CD4-positive, alpha-beta memory T cell (primary cell): ENCODE results near the gene MREG. TPM values are rescaled to one million over a fixed set of nuclear protein-coding genes. Genes with fewer than 3 reads are reported as not detected.

Experiments
- CTCF ChIA-PET: fragments of 350-600 bp; sonication (Branson Sonifier 250); formaldehyde crosslinking; loops from one replicate; lab custom pipeline; 2021; ENCODE audit warnings: inconsistent platforms; ENCODE audit not compliant: partially characterized antibody; lab: Charles Lee
- POLR2A ChIA-PET: fragments of 350-600 bp; sonication (Branson Sonifier 250); formaldehyde crosslinking; loops from one replicate; lab custom pipeline; 2021; ENCODE audit not compliant: partially characterized antibody; lab: Charles Lee
- DNase-seq, 5 donors: peaks; one replicate each; pipeline versions ENCODE4 v3.0.0 to v3.0.0-alpha.2; 2020 to 2022; ENCODE audit warnings: mixed read lengths in 1 of 5
- H3K27ac ChIP-seq: one replicate; pipeline ENCODE4 v1.7.0; 2013; ENCODE audit warnings: low read depth, low read length
- H3K27me3 ChIP-seq: 2 replicates; pipeline ENCODE4 v1.7.0; 2013; ENCODE audit warnings: mild to moderate bottlenecking, low read length, moderate library complexity; ENCODE audit not compliant: insufficient read depth
- H3K36me3 ChIP-seq: 2 replicates; pipeline ENCODE4 v1.7.0; 2013; ENCODE audit warnings: mild to moderate bottlenecking, low read length, moderate library complexity; ENCODE audit not compliant: insufficient read depth
- H3K4me1 ChIP-seq: 2 replicates; pipeline ENCODE4 v1.7.0; 2013; ENCODE audit warnings: mild to moderate bottlenecking, low read length, moderate library complexity; ENCODE audit not compliant: insufficient read depth
- H3K4me3 ChIP-seq, 2 donors: one replicate each; pipeline ENCODE4 v1.7.0; 2013; ENCODE audit warnings: low read length in 2 of 2, mild to moderate bottlenecking in 1 of 2
- H3K9me3 ChIP-seq, 2 donors: one replicate each; pipeline ENCODE4 v1.7.0; 2013; ENCODE audit warnings: low read length in 2 of 2, control low read depth in 1 of 2; ENCODE audit not compliant: control insufficient read depth in 1 of 2
- H3K27ac Mint-ChIP-seq, 7 donors: one replicate each; pipeline ENCODE4 v1.8.0; 2020 to 2021; ENCODE audit warnings: mixed read lengths in 7 of 7, mild to moderate bottlenecking in 6 of 7, inconsistent platforms in 3 of 7, moderate library complexity in 3 of 7
- H3K27me3 Mint-ChIP-seq, 2 donors: one replicate each; pipeline ENCODE4 v1.8.0; 2020 to 2021; ENCODE audit warnings: mixed read lengths in 2 of 2
- H3K36me3 Mint-ChIP-seq, 2 donors: one replicate each; pipeline ENCODE4 v1.8.0; 2020 to 2021; ENCODE audit warnings: mixed read lengths in 2 of 2, inconsistent platforms in 1 of 2, mild to moderate bottlenecking in 1 of 2
- H3K4me1 Mint-ChIP-seq, 4 donors: one replicate each; pipeline ENCODE4 v1.8.0; 2020 to 2021; ENCODE audit warnings: mixed read lengths in 4 of 4, mild to moderate bottlenecking in 1 of 4
- H3K4me3 Mint-ChIP-seq, 8 donors: one replicate each; pipeline ENCODE4 v1.8.0; 2020 to 2021; ENCODE audit warnings: mixed read lengths in 8 of 8, mild to moderate bottlenecking in 7 of 8, moderate library complexity in 6 of 8, inconsistent platforms in 3 of 8
- H3K9me3 Mint-ChIP-seq, 8 donors: one replicate each; pipeline ENCODE4 v1.8.0; 2020 to 2021; ENCODE audit warnings: mixed read lengths in 8 of 8, mild to moderate bottlenecking in 5 of 8, inconsistent platforms in 3 of 8, moderate library complexity in 1 of 8
- intact Hi-C: fragments of 100-400 bp; cut with micrococcal nuclease; formaldehyde crosslinking; loops from one replicate; pipeline ENCODE4 v1.15.1; 2023
- polyA plus RNA-seq, 2 donors: library from polyadenylated mRNA; unstranded; fragments of 300-500 nt; fragmentation: Illumina TruSeq; gene quantifications; one replicate each; pipeline ENCODE4 v1.2.3, GENCODE V29; 2021
- total RNA-seq, 2 experiments: library from RNA; stranded (reverse); gene quantifications; one replicate each; pipeline ENCODE4 v1.2.3, GENCODE V29; 2021

Gene MREG
- total and polyA plus RNA-seq, 4 experiments from 2014 or later: 0.11 to 7.4 (median 4.7) TPM

DNA sequence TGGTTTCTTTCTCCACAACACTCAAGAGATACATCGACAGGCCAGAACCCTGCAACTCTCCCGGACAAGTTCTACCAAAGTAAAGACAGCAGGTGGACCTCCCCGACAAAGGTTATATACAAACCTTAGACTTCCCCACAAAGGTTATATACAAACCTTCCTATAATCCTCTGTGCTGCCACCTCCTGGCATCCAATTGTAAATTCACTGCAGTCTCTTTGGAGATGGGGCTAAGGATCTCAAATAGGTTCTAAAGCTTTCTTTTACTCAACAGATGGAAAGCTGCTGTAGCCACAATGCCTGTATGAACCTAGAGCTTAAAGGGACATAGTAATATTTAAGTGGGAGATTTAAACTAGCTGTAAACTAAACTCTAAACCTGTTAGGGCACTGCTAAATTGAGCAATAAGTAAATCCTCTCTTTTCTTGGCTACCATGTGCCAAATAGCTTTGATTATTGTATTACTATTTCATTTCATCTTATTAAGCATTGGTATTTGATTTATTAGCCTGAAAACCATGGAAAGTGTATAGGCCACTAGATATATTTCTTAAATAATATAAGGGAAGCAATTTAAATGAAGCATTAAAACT is 9.8 kb upstream of the MREG start:
- POLR2A ChIA-PET: interaction anchor here (1.2 kb wide), 1 partner anchor 11 kb away, joined by 3 read pairs; no protein-coding TSS in a partner anchor
- no peak overlapping the region for H3K27ac ChIP-seq
- H3K9me3 Mint-ChIP-seq: peaks cover 0 to 2% (median 0%) of the 10 kb centered on the region in 8 donors
- no peak overlapping the region for H3K4me3 ChIP-seq
- no peaks in the 10 kb centered on the region for H3K27me3 Mint-ChIP-seq
- peaks cover 0 to 6% (median 3%) of the 10 kb centered on the region in 4 donors for H3K4me1 Mint-ChIP-seq
- no peaks in the 10 kb centered on the region for H3K9me3 ChIP-seq
- H3K4me3 Mint-ChIP-seq: no peak overlapping the region
- no peaks in the 10 kb centered on the region for H3K4me1 ChIP-seq
- peaks cover 2 to 3% of the 10 kb centered on the region in 2 donors for H3K36me3 Mint-ChIP-seq
- peak; percentile 13 to 51 (median 28) for DNase-seq
- no peaks in the 10 kb centered on the region for H3K36me3 ChIP-seq
- CTCF ChIA-PET: interaction anchor here (0.6 to 5.5 kb wide), 14 partner anchors 11 to 149 kb away, joined by 3 to 68 read pairs (median 4); partner anchors contain the start of gene MREG
- peak overlapping the region in 1 of 7 donors; percentile 57 for H3K27ac Mint-ChIP-seq
- intact Hi-C loops: loop anchor here (1.0 kb wide), 2 partner anchors 10 to 73 kb away; partner anchors contain the start of gene MREG
- H3K27me3 ChIP-seq: no peaks in the 10 kb centered on the region

GRCh38 chr2:216021768-216022565 is 8.6 kb upstream of the MREG start:
- Histone ChIP-seq H3K27me3 (no peaks in the 10 kb centered on the region), H3K9me3 (no peaks in the 10 kb centered on the region), H3K4me1 (peaks cover 7% of the 10 kb centered on the region), H3K27ac (no peak overlapping the region), H3K36me3 (no peaks in the 10 kb centered on the region), H3K4me3 (no peak overlapping the region)
- ChIA-PET CTCF (interaction anchor here (0.9 to 5.5 kb wide), 10 partner anchors 10 to 150 kb away, joined by 3 to 68 read pairs (median 4); partner anchors contain the start of gene MREG), POLR2A (no interaction called here)
- no peak for DNase-seq
- Mint-ChIP-seq H3K9me3 (peaks cover 0 to 2% (median 0%) of the 10 kb centered on the region in 8 donors), H3K4me1 (peaks cover 7 to 13% (median 9%) of the 10 kb centered on the region in 4 donors), H3K36me3 (peaks cover 1 to 4% of the 10 kb centered on the region in 2 donors), H3K27ac (no peak overlapping the region), H3K27me3 (no peaks in the 10 kb centered on the region), H3K4me3 (no peak overlapping the region)
- intact Hi-C loops: no loop called here

- intact Hi-C loops: loop anchor here (5.0 to 10.0 kb wide), 2 partner anchors 394 to 704 kb away; partner anchors contain the start of genes ATIC and SMARCAL1
- Mint-ChIP-seq H3K4me3 (no peak overlapping the region), H3K27me3 (no peaks in the 10 kb centered on the region), H3K9me3 (no peaks in the 10 kb centered on the region), H3K27ac (peak overlapping the region in 1 of 7 donors; percentile 67), H3K36me3 (peaks cover 1 to 4% of the 10 kb centered on the region in 2 donors), H3K4me1 (peaks cover 31 to 41% (median 33%) of the 10 kb centered on the region in 4 donors)
- no peaks in the 10 kb centered on the region for H3K27me3 ChIP-seq
- H3K9me3 ChIP-seq: no peaks in the 10 kb centered on the region
- DNase-seq: no peak
- H3K36me3 ChIP-seq: no peaks in the 10 kb centered on the region
- H3K4me1 ChIP-seq: peaks cover 28% of the 10 kb centered on the region
- POLR2A ChIA-PET: no interaction called here
- CTCF ChIA-PET: interaction anchor here (1.3 to 1.5 kb wide), 2 partner anchors 10 to 15 kb away, joined by 4 to 9 read pairs; no protein-coding TSS in a partner anchor
- no peak overlapping the region for H3K27ac ChIP-seq
- no peak overlapping the region for H3K4me3 ChIP-seq
Observed at GRCh38 chr2:216018709-216019108, 5.4 kb upstream of the MREG start.

DNA sequence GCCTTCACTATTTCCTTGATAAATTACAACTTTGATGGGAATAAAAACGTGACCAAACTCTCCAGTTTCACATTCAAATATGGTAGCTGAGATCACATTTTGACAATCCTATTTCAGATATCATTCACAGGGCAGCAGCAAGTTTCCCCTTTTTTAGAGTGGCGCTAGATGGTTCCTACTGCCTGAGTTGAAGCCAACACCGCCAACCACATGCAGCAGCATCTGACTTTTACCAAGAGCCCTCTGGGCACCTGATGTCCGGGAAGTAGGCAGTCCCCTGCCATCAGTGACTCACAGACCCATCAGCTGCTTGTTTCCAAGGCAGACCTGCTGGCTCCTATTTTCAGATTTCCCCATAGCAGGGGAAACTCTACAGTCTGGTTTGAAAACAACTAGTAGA is 4.0 kb upstream of the MREG start:
- no peaks in the 10 kb centered on the region for H3K27me3 Mint-ChIP-seq
- peak in 1 of 5 donors; percentile 55 for DNase-seq
- Histone ChIP-seq H3K4me3 (no peak overlapping the region), H3K36me3 (no peaks in the 10 kb centered on the region), H3K4me1 (peaks cover 38% of the 10 kb centered on the region), H3K27me3 (no peaks in the 10 kb centered on the region), H3K27ac (no peak overlapping the region), H3K9me3 (no peaks in the 10 kb centered on the region)
- peaks cover 35 to 51% (median 40%) of the 10 kb centered on the region in 4 donors for H3K4me1 Mint-ChIP-seq
- H3K9me3 Mint-ChIP-seq: no peaks in the 10 kb centered on the region
- ChIA-PET POLR2A (interaction anchor here (0.7 to 2.7 kb wide), 3 partner anchors 10 to 1351 kb away, joined by 3 to 13 read pairs (median 10); partner anchors contain the start of genes PECR and TMEM169), CTCF (interaction anchor here (1.6 to 2.5 kb wide), 2 partner anchors 9 to 11 kb away, joined by 4 to 13 read pairs; no protein-coding TSS in a partner anchor)
- intact Hi-C loops: loop anchor here (5.0 to 10.0 kb wide), 2 partner anchors 395 to 703 kb away; partner anchors contain the start of genes ATIC and SMARCAL1
- peak overlapping the region in 5 of 7 donors; percentile 23 to 81 (median 43) for H3K27ac Mint-ChIP-seq
- H3K36me3 Mint-ChIP-seq: peaks cover 0 to 4% of the 10 kb centered on the region in 2 donors
- H3K4me3 Mint-ChIP-seq: peak overlapping the region in 3 of 8 donors; percentile 22 to 67 (median 39)

- peak overlapping the region; percentile 81 to 95 (median 92) for H3K27ac Mint-ChIP-seq
- no peaks in the 10 kb centered on the region for H3K9me3 Mint-ChIP-seq
- peaks cover 39 to 57% (median 45%) of the 10 kb centered on the region in 4 donors for H3K4me1 Mint-ChIP-seq
- Histone ChIP-seq H3K4me1 (peaks cover 46% of the 10 kb centered on the region), H3K9me3 (no peaks in the 10 kb centered on the region), H3K36me3 (no peaks in the 10 kb centered on the region), H3K27ac (peak overlapping the region; percentile 13), H3K27me3 (no peaks in the 10 kb centered on the region), H3K4me3 (no peak overlapping the region)
- peak in 2 of 5 donors; percentile 31 to 33 for DNase-seq
- H3K36me3 Mint-ChIP-seq: peaks cover 0 to 4% of the 10 kb centered on the region in 2 donors
- no peaks in the 10 kb centered on the region for H3K27me3 Mint-ChIP-seq
- intact Hi-C loops: loop anchor here (5.0 to 10.0 kb wide), 2 partner anchors 396 to 702 kb away; partner anchors contain the start of genes ATIC and SMARCAL1
- ChIA-PET POLR2A (interaction anchor here (0.6 to 2.7 kb wide), 4 partner anchors 9 to 516 kb away, joined by 3 to 13 read pairs (median 6); partner anchors contain the start of genes PECR and TMEM169), CTCF (interaction anchor here (0.8 to 2.5 kb wide), 10 partner anchors 8 to 124 kb away, joined by 3 to 13 read pairs (median 5); partner anchors contain the start of gene XRCC5)
- peak overlapping the region in 4 of 8 donors; percentile 4 to 67 (median 66) for H3K4me3 Mint-ChIP-seq
Observed at GRCh38 chr2:216016581-216016980, 3.2 kb upstream of the MREG start.

- Histone ChIP-seq H3K27ac (peak overlapping the region; percentile 13), H3K4me1 (peaks cover 47% of the 10 kb centered on the region), H3K9me3 (no peaks in the 10 kb centered on the region), H3K4me3 (no peak overlapping the region), H3K36me3 (no peaks in the 10 kb centered on the region), H3K27me3 (no peaks in the 10 kb centered on the region)
- peak overlapping the region in 7 of 8 donors; percentile 11 to 67 (median 63) for H3K4me3 Mint-ChIP-seq
- DNase-seq: peak; percentile 44 to 81 (median 57)
- CTCF ChIA-PET: interaction anchor here (0.8 to 2.5 kb wide), 11 partner anchors 7 to 125 kb away, joined by 3 to 13 read pairs (median 4); partner anchors contain the start of gene XRCC5
- H3K36me3 Mint-ChIP-seq: peaks cover 0 to 4% of the 10 kb centered on the region in 2 donors
- intact Hi-C loops: loop anchor here (5.0 to 10.0 kb wide), 2 partner anchors 396 to 701 kb away; partner anchors contain the start of genes ATIC and SMARCAL1
- H3K9me3 Mint-ChIP-seq: no peaks in the 10 kb centered on the region
- H3K27ac Mint-ChIP-seq: peak overlapping the region; percentile 81 to 95 (median 92)
- POLR2A ChIA-PET: interaction anchor here (1.1 to 2.7 kb wide), 3 partner anchors 9 to 66 kb away, joined by 3 to 13 read pairs (median 10); partner anchors contain the start of genes PECR and TMEM169
- no peaks in the 10 kb centered on the region for H3K27me3 Mint-ChIP-seq
- peaks cover 40 to 62% (median 45%) of the 10 kb centered on the region in 4 donors for H3K4me1 Mint-ChIP-seq
Observed at GRCh38 chr2:216015722-216016464, 2.5 kb upstream of the MREG start.
